ENCODE data around the gene GLP2R.

- TF ChIP-seq BHLHE40 (IDR thresholded peaks at IDR 0.05; ENCODE audit: borderline replicate concordance) (no peak), PKNOX1 (IDR thresholded peaks at IDR 0.05) (no peak), NFRKB (IDR thresholded peaks at IDR 0.05) (no peak), CTBP1 (IDR thresholded peaks at IDR 0.05; ENCODE audit: borderline replicate concordance) (no peak)
These were observed 104.1 kb downstream of the GLP2R start for GRCh38 chr17:9929871-9930270.
